ENCODE data around the gene CT45A6. TPM values are rescaled to one million over a fixed set of nuclear protein-coding genes. Genes with fewer than 3 reads are reported as not detected.
"Not testable (repeated sequence)": the region's sequence is repeated elsewhere in the genome, so short reads cannot be mapped to it uniquely, and the experiment has no call there.

Gene CT45A6, protein sequence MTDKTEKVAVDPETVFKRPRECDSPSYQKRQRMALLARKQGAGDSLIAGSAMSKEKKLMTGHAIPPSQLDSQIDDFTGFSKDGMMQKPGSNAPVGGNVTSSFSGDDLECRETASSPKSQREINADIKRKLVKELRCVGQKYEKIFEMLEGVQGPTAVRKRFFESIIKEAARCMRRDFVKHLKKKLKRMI
- total RNA-seq (2014; rRNA removed; shearing (Covaris generic); ENCODE audit: low replicate concordance), result not detected in 2 replicates

DNA sequence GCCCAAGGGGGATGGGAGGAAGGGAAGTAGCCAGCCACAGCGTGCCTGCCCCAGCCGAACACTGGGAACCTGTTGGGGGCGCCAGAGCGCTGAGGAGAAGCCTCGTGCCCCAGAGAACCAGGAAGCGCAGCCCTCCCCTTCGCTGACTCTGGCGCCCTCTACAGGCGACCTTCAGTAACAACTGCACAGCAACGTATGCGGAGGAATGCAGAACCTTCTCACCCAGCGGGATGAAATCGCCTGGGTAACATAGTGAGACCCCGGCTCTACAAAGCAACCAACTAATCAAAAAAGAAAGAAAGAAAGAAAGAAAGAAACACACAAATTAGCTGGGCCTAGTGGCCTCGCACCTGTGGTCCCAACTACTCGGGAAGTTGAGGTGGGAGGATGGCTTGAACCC is at the start of gene CT45A6:
TSS of gene CT45A6 (minus strand) at position 101 of the 400 bp plus-strand sequence. CDS start 3,794 bp downstream, outside the sequence.
- not testable (repeated sequence) for H3K9me3 ChIP-seq, H3K36me3 ChIP-seq, H3K27me3 ChIP-seq, DNase-seq, H3K4me3 ChIP-seq

- not testable (repeated sequence) for H3K9me3 ChIP-seq, H3K27me3 ChIP-seq, H3K36me3 ChIP-seq, H3K4me3 ChIP-seq, DNase-seq
Measured at GRCh38 chrX:135837180-135837579, 34.6 kb upstream of the CT45A6 start, which contains the start of gene CT45A7. Gene CT45A7 (minus strand): TSS chrX:135837280. CDS start chrX:135833533, 3,747 bp downstream.

DNA sequence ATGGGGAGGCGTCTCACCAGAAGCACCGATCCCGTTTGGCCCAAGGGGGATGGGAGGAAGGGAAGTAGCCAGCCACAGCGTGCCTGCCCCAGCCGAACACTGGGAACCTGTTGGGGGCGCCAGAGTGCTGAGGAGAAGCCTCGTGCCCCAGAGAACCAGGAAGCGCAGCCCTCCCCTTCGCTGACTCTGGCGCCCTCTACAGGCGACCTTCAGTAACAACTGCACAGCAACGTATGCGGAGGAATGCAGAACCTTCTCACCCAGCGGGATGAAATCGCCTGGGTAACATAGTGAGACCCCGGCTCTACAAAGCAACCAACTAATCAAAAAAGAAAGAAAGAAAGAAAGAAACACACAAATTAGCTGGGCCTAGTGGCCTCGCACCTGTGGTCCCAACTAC is 17.3 kb upstream of the CT45A6 start, which contains the start of gene CT45A2:
TSS of gene CT45A2 (minus strand) at position 101 of the 400 bp plus-strand sequence. CDS start 3,747 bp downstream, outside the sequence.
- H3K36me3 ChIP-seq, H3K27me3 ChIP-seq, H3K4me3 ChIP-seq, DNase-seq, H3K9me3 ChIP-seq: not testable (repeated sequence)

- DNase-seq, H3K27me3 ChIP-seq: not testable (repeated sequence)
Measured at GRCh38 chrX:135785403-135785802, 17.2 kb downstream of the CT45A6 start, which contains the start of gene CT45A5. Gene CT45A5 (minus strand): TSS chrX:135785503. CDS start chrX:135781729, 3,774 bp downstream.

GRCh38 chrX:135768091-135768490 is 34.5 kb downstream of the CT45A6 start, which contains the start of gene CT45A3:
Gene CT45A3 (minus strand): TSS chrX:135768191. CDS start chrX:135764444, 3,747 bp downstream.
- H3K4me3 ChIP-seq, DNase-seq, H3K9me3 ChIP-seq, H3K27me3 ChIP-seq, H3K36me3 ChIP-seq: not testable (repeated sequence)

More at GRCh38 chrX:135785403-135785802, 17.2 kb downstream of the CT45A6 start, which contains the start of gene CT45A5:
- not testable (repeated sequence) for H3K4me3 ChIP-seq, H3K36me3 ChIP-seq, H3K9me3 ChIP-seq

DNA sequence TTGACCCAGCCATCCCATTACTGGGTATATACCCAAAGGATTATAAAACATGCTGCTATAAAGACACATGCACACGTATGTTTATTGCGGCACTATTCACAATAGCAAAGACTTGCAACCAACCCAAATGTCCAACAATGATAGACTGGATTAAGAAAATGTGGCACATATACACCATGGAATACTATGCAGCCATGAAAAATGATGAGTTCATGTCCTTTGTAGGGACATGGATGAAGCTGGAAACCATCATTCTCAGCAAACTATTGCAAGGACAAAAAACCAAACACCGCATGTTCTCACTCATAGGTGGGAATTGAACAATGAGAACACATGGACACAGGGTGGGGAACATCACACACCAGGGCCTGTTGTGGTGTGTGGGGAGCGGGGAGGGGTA is 57.8 kb downstream of the CT45A6 start:
- H3K36me3 ChIP-seq, DNase-seq, H3K4me3 ChIP-seq, H3K9me3 ChIP-seq, H3K27me3 ChIP-seq: not testable (repeated sequence)

Other genes starting within 250 kb of the CT45A6 start
- not detected in 2 replicates for gene CT45A1, start 89.1 kb downstream of the CT45A6 start, total RNA-seq (2014; rRNA removed; shearing (Covaris generic); ENCODE audit: low replicate concordance)
- not detected in 2 replicates for gene CT45A3, start 34.6 kb downstream of the CT45A6 start, total RNA-seq (2014; rRNA removed; shearing (Covaris generic); ENCODE audit: low replicate concordance)
- not detected in 2 replicates for gene CT45A5, start 17.3 kb downstream of the CT45A6 start, total RNA-seq (2014; rRNA removed; shearing (Covaris generic); ENCODE audit: low replicate concordance)
- gene CT45A2, start 17.2 kb upstream of the CT45A6 start, total RNA-seq (2014; rRNA removed; shearing (Covaris generic); ENCODE audit: low replicate concordance), result not detected in 2 replicates
- not detected in 2 replicates for gene CT45A7, start 34.5 kb upstream of the CT45A6 start, total RNA-seq (2014; rRNA removed; shearing (Covaris generic); ENCODE audit: low replicate concordance)
- gene CT45A8, start 51.8 kb upstream of the CT45A6 start, total RNA-seq (2014; rRNA removed; shearing (Covaris generic); ENCODE audit: low replicate concordance), result not detected in 2 replicates
- not detected in 2 replicates for gene CT45A9, start 69.0 kb upstream of the CT45A6 start, total RNA-seq (2014; rRNA removed; shearing (Covaris generic); ENCODE audit: low replicate concordance)
- not detected in 2 replicates for gene CT45A10, start 90.7 kb upstream of the CT45A6 start, total RNA-seq (2014; rRNA removed; shearing (Covaris generic); ENCODE audit: low replicate concordance)
- gene SAGE1, start 90.9 kb upstream of the CT45A6 start, total RNA-seq (2014; rRNA removed; shearing (Covaris generic); ENCODE audit: low replicate concordance), result not detected in 2 replicates
- 19.6 and 26.1 TPM in 2 replicates for gene MMGT1, start 171.2 kb upstream of the CT45A6 start, total RNA-seq (2014; rRNA removed; shearing (Covaris generic); ENCODE audit: low replicate concordance)
- 10.0 and 14.8 TPM in 2 replicates for gene SLC9A6, start 182.6 kb upstream of the CT45A6 start, total RNA-seq (2014; rRNA removed; shearing (Covaris generic); ENCODE audit: low replicate concordance)

Measured in MG63 (cell line).